K562 (cell line): Measurements from ENCODE around the gene PFDN2. TPM values are rescaled to one million over a fixed set of nuclear protein-coding genes. Genes with fewer than 3 reads are reported as not detected.
A peak's percentile ranks its signal among the peaks of the same experiment; 100 is the strongest.

ENCODE experiments used
- BDP1 ChIP-seq: IDR thresholded peaks from 3 replicates; pipeline ENCODE4 v1.6.1; 2011; ENCODE audit not compliant: insufficient read length, insufficient read depth
- CTBP1 ChIP-seq: fragments of 450-650 bp; IDR thresholded peaks from 2 replicates; pipeline ENCODE4 v1.6.1; 2016; ENCODE audit warnings: borderline replicate concordance
- EHMT2 ChIP-seq: fragments of 450-650 bp; IDR thresholded peaks from 2 replicates; pipeline ENCODE4 v1.6.1; 2018; ENCODE audit warnings: antibody characterized with exemption
- ESRRA ChIP-seq: fragments of 450-650 bp; IDR thresholded peaks from 2 replicates; pipeline ENCODE4 v1.6.1; 2014; ENCODE audit warnings: low read depth, mild to moderate bottlenecking, moderate library complexity, borderline replicate concordance
- EWSR1 ChIP-seq: fragments of 450-650 bp; IDR thresholded peaks from 2 replicates; pipeline ENCODE4 v1.6.1; 2018; ENCODE audit warnings: borderline replicate concordance, mild to moderate bottlenecking, low read depth, moderate library complexity; ENCODE audit not compliant: partially characterized antibody
- FOXP1 ChIP-seq: sonication (generic); formaldehyde crosslinking; IDR thresholded peaks from 2 replicates; pipeline ENCODE4 v1.8.0; 2022; ENCODE audit warnings: mild to moderate bottlenecking, missing genetic modification reagents
- GABPA ChIP-seq: fragments of 200-800 bp; sonication (Bioruptor generic); conservative IDR thresholded peaks from 2 replicates; pipeline ENCODE4 v1.6.1; 2016; ENCODE audit warnings: low read depth, missing genetic modification characterization, missing compliant biosample characterization
- KAT8 ChIP-seq: fragments of 450-650 bp; IDR thresholded peaks from 2 replicates; pipeline ENCODE4 v1.6.1; 2016; ENCODE audit warnings: low read depth, mild to moderate bottlenecking
- MEIS2 ChIP-seq: fragments of 450-650 bp; IDR thresholded peaks from 2 replicates; pipeline ENCODE4 v1.6.1; 2014; ENCODE audit warnings: mild to moderate bottlenecking; ENCODE audit not compliant: partially characterized antibody
- RBBP5 ChIP-seq: fragments of 200-600 bp; sonication (generic); IDR thresholded peaks from 2 replicates; pipeline ENCODE4 v1.6.1; 2012; ENCODE audit warnings: borderline replicate concordance, mild to moderate bottlenecking, low read length, control low read depth, inconsistent platforms; ENCODE audit not compliant: insufficient read depth, poor library complexity, severe bottlenecking
- RFX1 ChIP-seq: fragments of 450-650 bp; IDR thresholded peaks from 2 replicates; pipeline ENCODE4 v1.6.1; 2016; ENCODE audit warnings: mild to moderate bottlenecking, moderate library complexity
- THRAP3 ChIP-seq: fragments of 450-650 bp; IDR thresholded peaks from 2 replicates; pipeline ENCODE4 v1.6.1; 2016; ENCODE audit warnings: mild to moderate bottlenecking, inconsistent platforms, borderline replicate concordance
- ZNF134 ChIP-seq: fragments of 250-450 bp; sonication (Bioruptor Pico); conservative IDR thresholded peaks from 2 replicates; pipeline ENCODE4 v1.4.0; 2020
- ZNF224 ChIP-seq: sonication (generic); formaldehyde crosslinking; IDR thresholded peaks from 2 replicates; pipeline ENCODE4 v1.8.0; 2022; ENCODE audit warnings: mild to moderate bottlenecking, missing genetic modification reagents
- ZNF778 ChIP-seq: fragments of 450-650 bp; formaldehyde crosslinking; IDR thresholded peaks from 2 replicates; pipeline ENCODE4 v1.4.0; 2020; ENCODE audit warnings: mild to moderate bottlenecking, moderate library complexity
- polyA plus RNA-seq, 8 experiments: library from polyadenylated mRNA; depleted of rRNA in 4 of 8; stranded (reverse) in 5 of 8; unstranded in 3 of 8; fragments of >200 nt; fragmentation: Nextera tagmentation in 2 of 8; fragmentation: Illumina TruSeq in 1 of 8; extraction: Ambion mirVana in 2 of 8; extraction: Trizol in 1 of 8; gene quantifications; 2 replicates each; pipeline versions ENCODE4 v1.2.1 to v1.2.3, GENCODE V29; 2011 to 2014; ENCODE audit warnings: inconsistent platforms in 1 of 8, missing spikeins in 1 of 8
- total RNA-seq, 7 experiments: library from RNA; depleted of rRNA in 6 of 7; stranded (reverse); fragments of >200 nt in 6 of 7; fragmentation: Illumina TruSeq in 2 of 7; extraction: Trizol in 2 of 7; gene quantifications; 2 replicates each; pipeline versions ENCODE4 v1.2.1 to v1.2.3, GENCODE V29; 2011 to 2021; ENCODE audit warnings: low replicate concordance in 1 of 7
- TF ChIP-seq, protein P1 (sequence below): sonication (generic); formaldehyde crosslinking; IDR thresholded peaks from 2 replicates; pipeline ENCODE4 v1.8.0; 2022; ENCODE audit warnings: missing genetic modification reagents, mild to moderate bottlenecking, borderline replicate concordance
- TF ChIP-seq, protein P2 (sequence below): sonication (generic); formaldehyde crosslinking; IDR thresholded peaks from 2 replicates; pipeline ENCODE4 v1.8.0; 2022; ENCODE audit warnings: mild to moderate bottlenecking, missing genetic modification reagents
- TF ChIP-seq, protein P3 (sequence below), 2 experiments: fragments of 450-650 bp; IDR thresholded peaks; 2 replicates each; pipeline ENCODE4 v1.6.1; 2018; ENCODE audit warnings: mild to moderate bottlenecking in 2 of 2, low read depth in 1 of 2; ENCODE audit not compliant: partially characterized antibody in 2 of 2
- TF ChIP-seq, protein P4 (sequence below): fragments of 450-650 bp; IDR thresholded peaks from 2 replicates; pipeline ENCODE4 v1.6.1; 2016

PFDN2 gene
- total and polyA plus RNA-seq, 9 of the 15 experiments (the other 6 are each of a cell fraction or from before 2014, with no cell fraction given): 50.2 to 361 (median 144) TPM

DNA sequence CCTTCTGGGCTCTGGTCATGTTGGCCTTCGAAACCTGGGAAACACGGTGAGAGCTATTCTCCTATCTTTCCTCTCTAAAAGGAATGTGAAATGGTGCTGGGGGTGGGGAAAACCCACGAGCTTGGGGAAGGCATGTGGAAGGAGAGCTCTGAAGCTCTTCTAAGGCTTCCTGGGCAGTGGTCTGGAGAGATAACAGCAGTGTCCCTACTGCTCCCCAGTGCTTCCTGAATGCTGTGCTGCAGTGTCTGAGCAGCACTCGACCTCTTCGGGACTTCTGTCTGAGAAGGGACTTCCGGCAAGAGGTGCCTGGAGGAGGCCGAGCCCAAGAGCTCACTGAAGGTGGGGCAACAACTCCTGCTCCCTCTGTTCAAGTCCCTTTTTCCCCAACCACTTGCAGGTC, 44.2 kb upstream of the PFDN2 start (continued):
- TF ChIP-seq, protein P1, sequence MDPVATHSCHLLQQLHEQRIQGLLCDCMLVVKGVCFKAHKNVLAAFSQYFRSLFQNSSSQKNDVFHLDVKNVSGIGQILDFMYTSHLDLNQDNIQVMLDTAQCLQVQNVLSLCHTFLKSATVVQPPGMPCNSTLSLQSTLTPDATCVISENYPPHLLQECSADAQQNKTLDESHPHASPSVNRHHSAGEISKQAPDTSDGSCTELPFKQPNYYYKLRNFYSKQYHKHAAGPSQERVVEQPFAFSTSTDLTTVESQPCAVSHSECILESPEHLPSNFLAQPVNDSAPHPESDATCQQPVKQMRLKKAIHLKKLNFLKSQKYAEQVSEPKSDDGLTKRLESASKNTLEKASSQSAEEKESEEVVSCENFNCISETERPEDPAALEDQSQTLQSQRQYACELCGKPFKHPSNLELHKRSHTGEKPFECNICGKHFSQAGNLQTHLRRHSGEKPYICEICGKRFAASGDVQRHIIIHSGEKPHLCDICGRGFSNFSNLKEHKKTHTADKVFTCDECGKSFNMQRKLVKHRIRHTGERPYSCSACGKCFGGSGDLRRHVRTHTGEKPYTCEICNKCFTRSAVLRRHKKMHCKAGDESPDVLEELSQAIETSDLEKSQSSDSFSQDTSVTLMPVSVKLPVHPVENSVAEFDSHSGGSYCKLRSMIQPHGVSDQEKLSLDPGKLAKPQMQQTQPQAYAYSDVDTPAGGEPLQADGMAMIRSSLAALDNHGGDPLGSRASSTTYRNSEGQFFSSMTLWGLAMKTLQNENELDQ: no peak
- no peak for TF ChIP-seq BDP1
- no peak for TF ChIP-seq THRAP3
- 0 out of 2 replicates have a peak, but pooled peaks have one; percentile 11 for TF ChIP-seq ESRRA
- no peak for TF ChIP-seq EWSR1
- TF ChIP-seq MEIS2: no peak
- TF ChIP-seq CTBP1: peak; percentile 34; the same call in 1 of the 2 replicates
- TF ChIP-seq, protein P2, sequence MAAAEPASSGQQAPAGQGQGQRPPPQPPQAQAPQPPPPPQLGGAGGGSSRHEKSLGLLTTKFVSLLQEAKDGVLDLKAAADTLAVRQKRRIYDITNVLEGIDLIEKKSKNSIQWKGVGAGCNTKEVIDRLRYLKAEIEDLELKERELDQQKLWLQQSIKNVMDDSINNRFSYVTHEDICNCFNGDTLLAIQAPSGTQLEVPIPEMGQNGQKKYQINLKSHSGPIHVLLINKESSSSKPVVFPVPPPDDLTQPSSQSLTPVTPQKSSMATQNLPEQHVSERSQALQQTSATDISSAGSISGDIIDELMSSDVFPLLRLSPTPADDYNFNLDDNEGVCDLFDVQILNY (CRISPR knock-in tag): no peak
- TF ChIP-seq EHMT2: no peak
- 0 out of 2 replicates have a peak, but pooled peaks have one; percentile 23 for TF ChIP-seq GABPA (tag)
- TF ChIP-seq KAT8: no peak
- no peak for TF ChIP-seq ZNF778 (CRISPR knock-in tag)
- TF ChIP-seq ZNF134 (CRISPR knock-in tag): no peak
- TF ChIP-seq FOXP1 (CRISPR knock-in tag): no peak
- TF ChIP-seq, protein P3, sequence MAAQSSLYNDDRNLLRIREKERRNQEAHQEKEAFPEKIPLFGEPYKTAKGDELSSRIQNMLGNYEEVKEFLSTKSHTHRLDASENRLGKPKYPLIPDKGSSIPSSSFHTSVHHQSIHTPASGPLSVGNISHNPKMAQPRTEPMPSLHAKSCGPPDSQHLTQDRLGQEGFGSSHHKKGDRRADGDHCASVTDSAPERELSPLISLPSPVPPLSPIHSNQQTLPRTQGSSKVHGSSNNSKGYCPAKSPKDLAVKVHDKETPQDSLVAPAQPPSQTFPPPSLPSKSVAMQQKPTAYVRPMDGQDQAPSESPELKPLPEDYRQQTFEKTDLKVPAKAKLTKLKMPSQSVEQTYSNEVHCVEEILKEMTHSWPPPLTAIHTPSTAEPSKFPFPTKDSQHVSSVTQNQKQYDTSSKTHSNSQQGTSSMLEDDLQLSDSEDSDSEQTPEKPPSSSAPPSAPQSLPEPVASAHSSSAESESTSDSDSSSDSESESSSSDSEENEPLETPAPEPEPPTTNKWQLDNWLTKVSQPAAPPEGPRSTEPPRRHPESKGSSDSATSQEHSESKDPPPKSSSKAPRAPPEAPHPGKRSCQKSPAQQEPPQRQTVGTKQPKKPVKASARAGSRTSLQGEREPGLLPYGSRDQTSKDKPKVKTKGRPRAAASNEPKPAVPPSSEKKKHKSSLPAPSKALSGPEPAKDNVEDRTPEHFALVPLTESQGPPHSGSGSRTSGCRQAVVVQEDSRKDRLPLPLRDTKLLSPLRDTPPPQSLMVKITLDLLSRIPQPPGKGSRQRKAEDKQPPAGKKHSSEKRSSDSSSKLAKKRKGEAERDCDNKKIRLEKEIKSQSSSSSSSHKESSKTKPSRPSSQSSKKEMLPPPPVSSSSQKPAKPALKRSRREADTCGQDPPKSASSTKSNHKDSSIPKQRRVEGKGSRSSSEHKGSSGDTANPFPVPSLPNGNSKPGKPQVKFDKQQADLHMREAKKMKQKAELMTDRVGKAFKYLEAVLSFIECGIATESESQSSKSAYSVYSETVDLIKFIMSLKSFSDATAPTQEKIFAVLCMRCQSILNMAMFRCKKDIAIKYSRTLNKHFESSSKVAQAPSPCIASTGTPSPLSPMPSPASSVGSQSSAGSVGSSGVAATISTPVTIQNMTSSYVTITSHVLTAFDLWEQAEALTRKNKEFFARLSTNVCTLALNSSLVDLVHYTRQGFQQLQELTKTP (IDR thresholded peaks at IDR 0.05; ENCODE audit: low read depth in 1 of 2, partially characterized antibody in 2 of 2): no peak
- no peak for TF ChIP-seq RFX1
- TF ChIP-seq, protein P4, sequence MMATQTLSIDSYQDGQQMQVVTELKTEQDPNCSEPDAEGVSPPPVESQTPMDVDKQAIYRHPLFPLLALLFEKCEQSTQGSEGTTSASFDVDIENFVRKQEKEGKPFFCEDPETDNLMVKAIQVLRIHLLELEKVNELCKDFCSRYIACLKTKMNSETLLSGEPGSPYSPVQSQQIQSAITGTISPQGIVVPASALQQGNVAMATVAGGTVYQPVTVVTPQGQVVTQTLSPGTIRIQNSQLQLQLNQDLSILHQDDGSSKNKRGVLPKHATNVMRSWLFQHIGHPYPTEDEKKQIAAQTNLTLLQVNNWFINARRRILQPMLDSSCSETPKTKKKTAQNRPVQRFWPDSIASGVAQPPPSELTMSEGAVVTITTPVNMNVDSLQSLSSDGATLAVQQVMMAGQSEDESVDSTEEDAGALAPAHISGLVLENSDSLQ: no peak
- TF ChIP-seq ZNF224 (CRISPR knock-in tag): no peak
- no peak for TF ChIP-seq RBBP5
